ENCODE data around the gene ABI3. TPM values are rescaled to one million over a fixed set of nuclear protein-coding genes. Genes with fewer than 3 reads are reported as not detected.

ABI3 gene
- total and polyA plus RNA-seq, 3 experiments from 2014 or later, result 46.4 to 95.4 (median 48.5) TPM

DNA sequence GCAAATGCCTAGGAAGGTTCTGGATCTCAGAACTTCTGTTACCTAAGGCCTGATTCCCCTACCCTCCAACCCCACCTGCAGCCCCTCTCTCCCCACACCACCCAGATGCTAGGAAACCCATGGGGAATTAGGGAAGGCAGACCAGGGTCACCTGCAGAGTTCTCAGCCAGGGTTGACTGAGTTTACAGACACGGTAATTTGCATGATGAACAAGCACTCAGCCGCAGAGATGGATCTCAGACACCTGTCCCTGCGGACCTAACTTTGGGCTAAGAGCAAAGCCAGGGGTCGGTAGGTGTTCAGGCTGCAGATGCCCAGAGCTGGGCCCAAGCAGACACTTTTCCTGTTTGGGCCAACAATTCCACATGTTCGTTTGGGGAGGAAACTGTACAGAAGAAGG, 2.9 kb downstream of the ABI3 start:
- POLR2A ChIA-PET, result interaction anchor here (1.4 to 2.8 kb wide), 2 partner anchors 9 to 21 kb away, joined by 3 to 13 read pairs; no protein-coding TSS in a partner anchor
- H3K4me3 Mint-ChIP-seq, result peak overlapping the region; percentile 81 to 99 (median 98)
- Histone ChIP-seq H3K9me3 (ENCODE audit: low read length) (no peaks in the 10 kb centered on the region), H3K36me3 (ENCODE audit: insufficient read depth, low read length) (no peaks in the 10 kb centered on the region), H3K27me3 (ENCODE audit: insufficient read depth, low read length, poor library complexity, severe bottlenecking) (no peaks in the 10 kb centered on the region), H3K4me1 (ENCODE audit: insufficient read depth, low read length) (peaks cover 90% of the 10 kb centered on the region), H3K27ac (ENCODE audit: low read depth, low read length) (no peak overlapping the region), H3K4me3 (ENCODE audit: low read length) (peak overlapping the region; percentile 35)
- H3K4me1 Mint-ChIP-seq, result peaks cover 81 to 92% (median 92%) of the 10 kb centered on the region in 3 donors
- DNase-seq, result no peak
- CTCF ChIA-PET, result interaction anchor here (0.9 to 12.6 kb wide), 5 partner anchors 9 to 33 kb away, joined by 3 to 133 read pairs (median 18); partner anchors contain the start of gene PHOSPHO1
- peak overlapping the region; percentile 67 to 99 (median 94) for H3K27ac Mint-ChIP-seq
- no peaks in the 10 kb centered on the region for H3K27me3 Mint-ChIP-seq
- H3K9me3 Mint-ChIP-seq, result no peaks in the 10 kb centered on the region
- H3K36me3 Mint-ChIP-seq, result peaks cover 0 to 44% (median 14%) of the 10 kb centered on the region in 3 donors

DNA sequence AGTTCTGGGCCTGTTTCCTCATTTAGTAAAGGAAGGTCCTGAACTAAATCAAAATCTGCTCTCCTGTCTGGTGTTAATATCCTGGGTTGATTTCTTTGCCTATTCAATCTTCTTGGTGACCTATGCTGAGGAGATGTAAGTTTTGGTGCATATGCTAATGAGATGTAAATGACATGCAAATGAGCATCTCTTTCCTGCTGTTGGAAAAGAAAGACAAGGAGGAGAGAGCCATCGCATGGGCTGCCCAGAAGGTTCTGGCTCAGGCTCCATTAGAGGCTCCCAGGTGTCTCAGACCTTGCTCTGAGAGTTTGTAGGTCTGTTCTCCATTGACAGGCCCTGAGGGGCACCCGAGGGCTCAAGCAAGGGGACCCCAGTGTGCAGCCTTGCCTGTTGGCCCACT, 3.3 kb downstream of the ABI3 start:
- peaks cover 0 to 45% (median 14%) of the 10 kb centered on the region in 3 donors for H3K36me3 Mint-ChIP-seq
- POLR2A ChIA-PET, result interaction anchor here (2.8 kb wide), 1 partner anchor 21 kb away, joined by 13 read pairs; no protein-coding TSS in a partner anchor
- H3K27ac ChIP-seq (ENCODE audit: low read depth, low read length), result no peak overlapping the region

DNA sequence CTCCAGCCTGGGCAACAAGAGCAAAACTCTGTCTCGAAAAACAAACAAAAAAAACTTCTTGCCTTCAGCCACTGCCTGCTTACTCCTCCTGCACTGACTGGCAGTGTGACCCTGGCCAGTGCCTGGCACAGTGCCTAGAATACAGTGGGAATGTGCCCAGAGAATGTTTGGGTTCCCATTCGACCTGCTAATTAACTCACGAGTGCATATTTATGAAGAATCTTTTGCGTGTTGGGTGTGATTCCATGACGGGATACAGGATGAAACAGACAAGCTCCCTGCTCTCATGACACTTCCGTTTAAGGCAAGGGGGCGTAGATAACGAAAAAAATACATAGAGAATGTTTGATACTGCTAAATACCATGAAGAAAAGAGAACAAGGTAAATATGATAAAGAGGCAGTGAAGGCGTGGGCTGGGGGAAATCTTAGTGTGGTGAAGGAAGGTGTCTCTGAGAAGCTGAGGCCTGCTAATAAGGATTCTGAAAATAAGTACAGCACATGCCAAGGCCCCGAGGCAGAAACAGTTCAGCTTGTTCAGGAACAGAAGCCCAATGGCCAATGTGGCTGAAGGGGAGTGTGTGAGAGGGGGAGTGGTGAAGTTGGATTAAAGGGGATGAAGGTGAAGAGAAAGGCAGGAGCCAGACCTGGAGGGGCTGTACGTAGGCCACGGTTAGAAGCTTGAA, 4.3 kb downstream of the ABI3 start:
- H3K27ac Mint-ChIP-seq, result peak overlapping the region; percentile 67 to 99 (median 95)
- H3K4me3 Mint-ChIP-seq, result peak overlapping the region; percentile 78 to 99 (median 85)
- no peak for DNase-seq
- Histone ChIP-seq H3K27ac (ENCODE audit: low read depth, low read length) (no peak overlapping the region), H3K36me3 (ENCODE audit: insufficient read depth, low read length) (no peaks in the 10 kb centered on the region), H3K4me1 (ENCODE audit: insufficient read depth, low read length) (peaks cover 90% of the 10 kb centered on the region), H3K9me3 (ENCODE audit: low read length) (no peaks in the 10 kb centered on the region), H3K4me3 (ENCODE audit: low read length) (no peak overlapping the region), H3K27me3 (ENCODE audit: insufficient read depth, low read length, poor library complexity, severe bottlenecking) (no peaks in the 10 kb centered on the region)
- H3K9me3 Mint-ChIP-seq, result no peaks in the 10 kb centered on the region
- POLR2A ChIA-PET, result interaction anchor here (2.0 to 2.8 kb wide), 2 partner anchors 9 to 22 kb away, joined by 7 to 13 read pairs; no protein-coding TSS in a partner anchor
- no peaks in the 10 kb centered on the region for H3K27me3 Mint-ChIP-seq
- H3K4me1 Mint-ChIP-seq, result peaks cover 78 to 92% (median 92%) of the 10 kb centered on the region in 3 donors
- peaks cover 0 to 50% (median 14%) of the 10 kb centered on the region in 3 donors for H3K36me3 Mint-ChIP-seq
- CTCF ChIA-PET, result interaction anchor here (3.1 to 12.6 kb wide), 4 partner anchors 12 to 35 kb away, joined by 13 to 133 read pairs (median 72); partner anchors contain the start of gene PHOSPHO1

More for the DNA sequence above, 3.3 kb downstream of the ABI3 start:
- CTCF ChIA-PET, result interaction anchor here (4.9 to 12.6 kb wide), 3 partner anchors 13 to 34 kb away, joined by 18 to 133 read pairs (median 126); partner anchors contain the start of gene PHOSPHO1
- Mint-ChIP-seq H3K9me3 (no peaks in the 10 kb centered on the region), H3K27ac (peak overlapping the region; percentile 67 to 99 (median 94)), H3K4me3 (peak overlapping the region; percentile 81 to 99 (median 98)), H3K4me1 (peaks cover 79 to 92% (median 92%) of the 10 kb centered on the region in 3 donors), H3K27me3 (no peaks in the 10 kb centered on the region)
- Histone ChIP-seq H3K36me3 (ENCODE audit: insufficient read depth, low read length) (no peaks in the 10 kb centered on the region), H3K27me3 (ENCODE audit: insufficient read depth, low read length, poor library complexity, severe bottlenecking) (no peaks in the 10 kb centered on the region), H3K4me3 (ENCODE audit: low read length) (peak overlapping the region; percentile 35), H3K9me3 (ENCODE audit: low read length) (no peaks in the 10 kb centered on the region), H3K4me1 (ENCODE audit: insufficient read depth, low read length) (peaks cover 90% of the 10 kb centered on the region)
- DNase-seq, result no peak

DNA sequence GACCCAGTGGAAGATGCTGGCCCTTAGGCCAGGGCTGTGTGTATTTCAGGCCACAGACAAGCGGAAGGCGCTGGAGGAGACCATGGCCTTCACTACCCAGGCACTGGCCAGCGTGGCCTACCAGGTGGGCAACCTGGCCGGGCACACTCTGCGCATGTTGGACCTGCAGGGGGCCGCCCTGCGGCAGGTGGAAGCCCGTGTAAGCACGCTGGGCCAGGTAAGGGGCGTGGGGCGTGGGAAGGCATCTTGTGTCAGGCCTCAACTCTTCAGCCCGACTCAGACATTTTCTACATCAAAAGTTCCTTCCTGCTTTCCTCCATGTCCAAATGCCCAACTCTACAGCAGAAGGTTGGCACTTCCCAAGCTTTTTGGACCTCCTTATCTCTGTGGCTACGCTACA, 6.0 kb downstream of the ABI3 start:
- H3K36me3 Mint-ChIP-seq, result peaks cover 0 to 42% (median 14%) of the 10 kb centered on the region in 3 donors
- Histone ChIP-seq H3K4me1 (ENCODE audit: insufficient read depth, low read length) (peaks cover 85% of the 10 kb centered on the region), H3K36me3 (ENCODE audit: insufficient read depth, low read length) (no peaks in the 10 kb centered on the region), H3K27me3 (ENCODE audit: insufficient read depth, low read length, poor library complexity, severe bottlenecking) (no peaks in the 10 kb centered on the region), H3K9me3 (ENCODE audit: low read length) (no peaks in the 10 kb centered on the region), H3K27ac (ENCODE audit: low read depth, low read length) (no peak overlapping the region), H3K4me3 (ENCODE audit: low read length) (peak overlapping the region; percentile 6)
- POLR2A ChIA-PET, result no interaction called here
- H3K4me1 Mint-ChIP-seq, result peaks cover 70 to 84% (median 77%) of the 10 kb centered on the region in 3 donors
- no peaks in the 10 kb centered on the region for H3K9me3 Mint-ChIP-seq
- peak overlapping the region; percentile 94 to 99 (median 95) for H3K27ac Mint-ChIP-seq
- CTCF ChIA-PET, result interaction anchor here (3.1 to 12.6 kb wide), 4 partner anchors 9 to 24 kb away, joined by 13 to 133 read pairs (median 75); partner anchors contain the start of gene PHOSPHO1
- peak overlapping the region; percentile 67 to 82 (median 78) for H3K4me3 Mint-ChIP-seq
- no peaks in the 10 kb centered on the region for H3K27me3 Mint-ChIP-seq
- DNase-seq, result no peak

DNA sequence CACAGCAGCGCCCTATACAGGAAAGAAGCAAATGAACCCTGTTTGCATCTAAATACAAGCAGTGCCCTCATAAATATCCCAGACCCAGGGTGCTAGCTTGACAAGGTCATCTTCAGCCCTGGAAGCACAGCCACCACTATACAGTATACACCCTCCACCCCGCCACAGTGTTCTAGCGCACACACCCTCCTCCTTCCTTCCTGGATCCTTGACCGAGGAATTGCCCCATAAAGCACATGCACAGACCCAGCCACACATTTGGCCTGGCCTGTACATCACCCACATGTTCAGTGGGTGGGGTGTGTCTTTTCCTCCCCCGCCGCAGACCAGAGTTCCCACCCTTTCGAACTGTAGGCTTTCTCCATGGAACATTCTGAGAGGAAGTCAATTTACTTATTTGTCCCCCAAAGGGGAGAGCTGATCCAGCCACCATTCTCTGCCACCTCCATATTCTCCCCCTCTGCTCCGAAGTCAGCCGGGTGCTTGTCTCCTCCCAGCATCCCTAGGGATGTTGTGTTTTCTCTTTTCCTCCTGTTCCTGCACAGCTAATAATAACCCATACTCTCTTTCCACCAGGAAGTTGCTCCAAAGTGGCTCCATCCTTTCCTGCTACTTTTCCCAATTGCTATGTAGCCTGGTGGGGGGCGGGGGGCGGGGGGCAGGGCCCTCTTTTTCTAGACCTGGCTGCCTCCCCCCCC, 6.6 kb downstream of the ABI3 start:
- H3K4me1 Mint-ChIP-seq, result peaks cover 70 to 85% (median 73%) of the 10 kb centered on the region in 3 donors
- Histone ChIP-seq H3K36me3 (ENCODE audit: insufficient read depth, low read length) (peaks cover 2% of the 10 kb centered on the region), H3K27ac (ENCODE audit: low read depth, low read length) (no peak overlapping the region), H3K4me1 (ENCODE audit: insufficient read depth, low read length) (peaks cover 81% of the 10 kb centered on the region), H3K4me3 (ENCODE audit: low read length) (peak overlapping the region; percentile 6), H3K27me3 (ENCODE audit: insufficient read depth, low read length, poor library complexity, severe bottlenecking) (no peaks in the 10 kb centered on the region), H3K9me3 (ENCODE audit: low read length) (no peaks in the 10 kb centered on the region)
- peak overlapping the region; percentile 94 to 100 (median 96) for H3K27ac Mint-ChIP-seq
- ChIA-PET POLR2A (interaction anchor here (0.5 to 2.6 kb wide), 4 partner anchors 8 to 789 kb away, joined by 5 to 35 read pairs (median 8); partner anchors contain the start of gene PHOSPHO1), CTCF (interaction anchor here (2.5 to 12.6 kb wide), 5 partner anchors 9 to 37 kb away, joined by 9 to 133 read pairs (median 24); partner anchors contain the start of gene PHOSPHO1)
- H3K36me3 Mint-ChIP-seq, result peaks cover 0 to 46% (median 14%) of the 10 kb centered on the region in 3 donors
- H3K4me3 Mint-ChIP-seq, result peak overlapping the region; percentile 67 to 82 (median 78)
- H3K9me3 Mint-ChIP-seq, result no peaks in the 10 kb centered on the region
- no peak for DNase-seq
- no peaks in the 10 kb centered on the region for H3K27me3 Mint-ChIP-seq

DNA sequence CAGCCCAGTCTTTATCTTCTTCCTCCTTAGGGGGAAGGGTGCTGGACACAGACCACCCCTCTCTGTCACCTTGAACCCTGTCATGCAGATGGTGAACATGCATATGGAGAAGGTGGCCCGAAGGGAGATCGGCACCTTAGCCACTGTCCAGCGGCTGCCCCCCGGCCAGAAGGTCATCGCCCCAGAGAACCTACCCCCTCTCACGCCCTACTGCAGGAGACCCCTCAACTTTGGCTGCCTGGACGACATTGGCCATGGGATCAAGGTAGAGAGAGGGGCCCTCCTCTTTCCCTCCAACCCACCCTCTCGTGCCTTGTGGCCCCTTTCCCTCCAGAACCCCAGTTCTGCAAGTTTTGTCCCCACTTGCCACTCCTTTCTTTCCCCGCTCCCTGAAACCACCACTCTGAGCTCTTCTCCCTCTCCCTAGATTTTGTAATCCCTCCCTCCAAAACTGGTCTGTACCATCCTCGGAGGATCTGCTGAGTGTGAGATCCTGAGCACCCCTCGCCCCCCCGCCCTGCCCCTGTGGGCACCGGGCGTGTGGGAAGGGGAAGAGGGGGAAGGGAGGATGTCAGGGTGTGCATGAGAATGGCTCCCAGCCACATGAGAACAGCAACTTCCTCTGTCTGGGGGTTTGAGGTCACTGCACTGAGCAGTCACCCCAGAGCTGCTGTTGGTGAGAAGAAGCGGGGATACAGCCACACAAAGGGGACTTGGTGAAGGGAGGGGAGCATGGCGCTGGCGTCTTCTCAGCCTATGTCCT, 7.3 kb downstream of the ABI3 start:
- Mint-ChIP-seq H3K4me1 (peaks cover 66 to 85% (median 69%) of the 10 kb centered on the region in 3 donors), H3K4me3 (peak overlapping the region; percentile 67 to 88 (median 83)), H3K27ac (peak overlapping the region; percentile 94 to 100 (median 98)), H3K27me3 (no peaks in the 10 kb centered on the region), H3K9me3 (no peaks in the 10 kb centered on the region), H3K36me3 (peaks cover 0 to 51% (median 14%) of the 10 kb centered on the region in 3 donors)
- H3K4me3 ChIP-seq (ENCODE audit: low read length), result peak overlapping the region; percentile 49
- peak; percentile 62 to 92 (median 90) for DNase-seq
- peak overlapping the region; percentile 59 for H3K27ac ChIP-seq (ENCODE audit: low read depth, low read length)
- no peaks in the 10 kb centered on the region for H3K9me3 ChIP-seq (ENCODE audit: low read length)
- H3K27me3 ChIP-seq (ENCODE audit: insufficient read depth, low read length, poor library complexity, severe bottlenecking), result no peaks in the 10 kb centered on the region
- peaks cover 6% of the 10 kb centered on the region for H3K36me3 ChIP-seq (ENCODE audit: insufficient read depth, low read length)
- peaks cover 77% of the 10 kb centered on the region for H3K4me1 ChIP-seq (ENCODE audit: insufficient read depth, low read length)
- CTCF ChIA-PET, result interaction anchor here (1.5 to 12.6 kb wide), 5 partner anchors 9 to 37 kb away, joined by 3 to 133 read pairs (median 24); partner anchors contain the start of gene PHOSPHO1
- POLR2A ChIA-PET, result interaction anchor here (0.5 to 2.6 kb wide), 5 partner anchors 8 to 1937 kb away, joined by 3 to 35 read pairs (median 7); partner anchors contain the start of gene PHOSPHO1

All from CD8-positive, alpha-beta memory T cell (primary cell).